Right cardiac atrium (tissue), 5 donors: ENCODE results near the gene MAD1L1. TPM values are rescaled to one million over a fixed set of nuclear protein-coding genes. Genes with fewer than 3 reads are reported as not detected.

Experiments used
- ATAC-seq, 2 donors: fragments of 200-7000 bp; cut with Tn5 transposase; one replicate each; pipeline versions ENCODE4 v1.8.0 to v1.9.1; 2020; ENCODE audit warnings: moderate library complexity in 2 of 2, mild to moderate bottlenecking in 1 of 2
- DNase-seq, 3 donors: peaks; one replicate each; pipeline ENCODE4 v3.0.0-alpha.2; 2020
- H3K27ac ChIP-seq: one replicate; pipeline ENCODE4 v1.5.1; 2013; ENCODE audit warnings: mild to moderate bottlenecking, low read length, control low read depth, moderate library complexity
- H3K27me3 ChIP-seq: one replicate; pipeline ENCODE4 v1.6.1; 2013; ENCODE audit not compliant: control insufficient read depth, insufficient read depth
- H3K4me1 ChIP-seq: one replicate; pipeline ENCODE4 v1.6.1; 2013; ENCODE audit warnings: low read length; ENCODE audit not compliant: control insufficient read depth, insufficient read depth
- H3K4me3 ChIP-seq: one replicate; pipeline ENCODE4 v1.5.1; 2013; ENCODE audit warnings: low read length, control low read depth
- H3K9me3 ChIP-seq: one replicate; pipeline ENCODE4 v1.6.1; 2013; ENCODE audit warnings: low read length; ENCODE audit not compliant: control insufficient read depth
- WGBS: extraction: QIAGEN DNeasy Blood & Tissue Kit; methylation state at CpG from one replicate; pipeline ENCODE4 v1.1.7; 2013; 5-methylcytosine and 5-hydroxymethylcytosine counted together
- intact Hi-C, 4 donors: fragments of 100-400 bp; cut with DNase I; formaldehyde crosslinking; loops; one replicate each; pipeline versions ENCODE4 v1.11.0 to v1.14.0; 2022 to 2023
- polyA plus RNA-seq: library from polyadenylated mRNA; stranded (reverse); fragments of 200-250 nt; gene quantifications from one replicate; pipeline ENCODE4 v1.2.3, GENCODE V29; 2013
- total RNA-seq, 4 donors: library from RNA; stranded (reverse); fragmentation: NEBNext Ultra II Directional; extraction: Animal tissue kit (Norgen Biotek cat#: 25700); gene quantifications; one replicate each; pipeline ENCODE4 v1.2.1, GENCODE V29; 2021
- donor health status: healthy with polysubstance abuse.
- donor health status: DM: no; HTN: yes; CAD: no.
- donor health status: DM: no; HTN: no; CAD: no.
- donor health status: DM: no; HTN: yes; CAD: no; lungs with severe emphysema.
- donor health status: DM: yes; HTN: yes; CAD: no.

The MAD1L1 gene
- total and polyA plus RNA-seq, 5 donors: 15.3 to 41.0 (median 33.7) TPM

- Histone ChIP-seq H3K27ac (no peak overlapping the region), H3K9me3 (no peaks in the 10 kb centered on the region), H3K27me3 (no peaks in the 10 kb centered on the region), H3K4me1 (no peaks in the 10 kb centered on the region), H3K4me3 (no peak overlapping the region)
- DNase-seq (peak in 2 of 3 donors; percentile 31 to 38), ATAC-seq (no peak)
- WGBS: 85% methylated on average over 32 of the region's 32 CpGs
- intact Hi-C loops: no loop called here
Observed at GRCh38 chr7:2030475-2031450, 202.0 kb downstream of the MAD1L1 start.

GRCh38 chr7:2029936-2030335 is 202.8 kb downstream of the MAD1L1 start:
- 97% methylated on average over 15 of the region's 15 CpGs for WGBS
- ATAC-seq (no peak), DNase-seq (peak in 2 of 3 donors; percentile 30 to 40)
- intact Hi-C loops: no loop called here
- Histone ChIP-seq H3K27me3 (no peaks in the 10 kb centered on the region), H3K27ac (no peak overlapping the region), H3K4me1 (no peaks in the 10 kb centered on the region), H3K4me3 (no peak overlapping the region), H3K9me3 (no peaks in the 10 kb centered on the region)

- 97% methylated on average over 16 of the region's 16 CpGs for WGBS
- no peak for ATAC-seq
- intact Hi-C loops: no loop called here
- Histone ChIP-seq H3K27ac (no peak overlapping the region), H3K9me3 (no peaks in the 10 kb centered on the region), H3K27me3 (no peaks in the 10 kb centered on the region), H3K4me1 (no peaks in the 10 kb centered on the region), H3K4me3 (no peak overlapping the region)
- peak in 2 of 3 donors; percentile 9 to 35 for DNase-seq
Observed at GRCh38 chr7:2029211-2029905, 203.4 kb downstream of the MAD1L1 start.

GRCh38 chr7:2028733-2029132 is 204.0 kb downstream of the MAD1L1 start:
- no peak overlapping the region for H3K27ac ChIP-seq
- DNase-seq (peak in 1 of 3 donors; percentile 7), ATAC-seq (no peak)
- H3K4me1 ChIP-seq: no peaks in the 10 kb centered on the region
- 97% methylated on average over 7 of the region's 7 CpGs for WGBS
- H3K4me3 ChIP-seq: no peak overlapping the region
- intact Hi-C loops: no loop called here
- no peaks in the 10 kb centered on the region for H3K27me3 ChIP-seq
- no peaks in the 10 kb centered on the region for H3K9me3 ChIP-seq

- H3K27me3 ChIP-seq: no peaks in the 10 kb centered on the region
- no peak overlapping the region for H3K27ac ChIP-seq
- no peak overlapping the region for H3K4me3 ChIP-seq
- WGBS: 97% methylated on average over 4 of the region's 4 CpGs
- no peaks in the 10 kb centered on the region for H3K9me3 ChIP-seq
- intact Hi-C loops: no loop called here
- DNase-seq (no peak), ATAC-seq (no peak)
- H3K4me1 ChIP-seq: no peaks in the 10 kb centered on the region
Observed at GRCh38 chr7:2025188-2025587, 207.6 kb downstream of the MAD1L1 start.

- Histone ChIP-seq H3K4me1 (no peaks in the 10 kb centered on the region), H3K27me3 (no peaks in the 10 kb centered on the region), H3K9me3 (no peaks in the 10 kb centered on the region), H3K27ac (no peak overlapping the region), H3K4me3 (no peak overlapping the region)
- peak in 2 of 3 donors; percentile 18 to 19 for DNase-seq
- no peak for ATAC-seq
- intact Hi-C loops: no loop called here
- WGBS: 92% methylated on average over 4 of the region's 4 CpGs
Observed at GRCh38 chr7:2024567-2024918, 208.2 kb downstream of the MAD1L1 start.

GRCh38 chr7:2023877-2024566 is 208.7 kb downstream of the MAD1L1 start:
- intact Hi-C loops: no loop called here
- no peak overlapping the region for H3K4me3 ChIP-seq
- no peaks in the 10 kb centered on the region for H3K27me3 ChIP-seq
- no peak overlapping the region for H3K27ac ChIP-seq
- no peaks in the 10 kb centered on the region for H3K9me3 ChIP-seq
- 85% methylated on average over 7 of the region's 7 CpGs for WGBS
- no peak for ATAC-seq
- peak in 2 of 3 donors; percentile 56 for DNase-seq
- no peaks in the 10 kb centered on the region for H3K4me1 ChIP-seq

GRCh38 chr7:2022737-2023250 is 210.0 kb downstream of the MAD1L1 start:
- intact Hi-C loops: no loop called here
- Histone ChIP-seq H3K27ac (no peak overlapping the region), H3K4me3 (no peak overlapping the region), H3K27me3 (no peaks in the 10 kb centered on the region), H3K4me1 (no peaks in the 10 kb centered on the region), H3K9me3 (no peaks in the 10 kb centered on the region)
- 88% methylated on average over 8 of the region's 8 CpGs for WGBS
- DNase-seq (no peak), ATAC-seq (no peak)

GRCh38 chr7:2022021-2022409 is 210.7 kb downstream of the MAD1L1 start:
- Histone ChIP-seq H3K27ac (no peak overlapping the region), H3K27me3 (no peaks in the 10 kb centered on the region), H3K4me1 (no peaks in the 10 kb centered on the region), H3K4me3 (no peak overlapping the region), H3K9me3 (no peaks in the 10 kb centered on the region)
- 95% methylated on average over 9 of the region's 9 CpGs for WGBS
- ATAC-seq (no peak), DNase-seq (peak in 2 of 3 donors; percentile 17 to 30)
- intact Hi-C loops: no loop called here

- H3K27me3 ChIP-seq: no peaks in the 10 kb centered on the region
- 50% methylated on average over 43 of the region's 43 CpGs for WGBS
- DNase-seq: peak; percentile 87 to 93 (median 92)
- no peaks in the 10 kb centered on the region for H3K4me1 ChIP-seq
- intact Hi-C loops: no loop called here
- H3K9me3 ChIP-seq: no peaks in the 10 kb centered on the region
- no peak overlapping the region for H3K4me3 ChIP-seq
- H3K27ac ChIP-seq: peak overlapping the region; percentile 3
- ATAC-seq: peak; percentile 82 to 86
Observed at GRCh38 chr7:2019711-2020511, 212.8 kb downstream of the MAD1L1 start.
